Measurements from ENCODE around the gene KCNK17. TPM values are rescaled to one million over a fixed set of nuclear protein-coding genes. Genes with fewer than 3 reads are reported as not detected.

Gene KCNK17, protein sequence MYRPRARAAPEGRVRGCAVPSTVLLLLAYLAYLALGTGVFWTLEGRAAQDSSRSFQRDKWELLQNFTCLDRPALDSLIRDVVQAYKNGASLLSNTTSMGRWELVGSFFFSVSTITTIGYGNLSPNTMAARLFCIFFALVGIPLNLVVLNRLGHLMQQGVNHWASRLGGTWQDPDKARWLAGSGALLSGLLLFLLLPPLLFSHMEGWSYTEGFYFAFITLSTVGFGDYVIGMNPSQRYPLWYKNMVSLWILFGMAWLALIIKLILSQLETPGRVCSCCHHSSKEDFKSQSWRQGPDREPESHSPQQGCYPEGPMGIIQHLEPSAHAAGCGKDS
- not detected for total RNA-seq

DNA sequence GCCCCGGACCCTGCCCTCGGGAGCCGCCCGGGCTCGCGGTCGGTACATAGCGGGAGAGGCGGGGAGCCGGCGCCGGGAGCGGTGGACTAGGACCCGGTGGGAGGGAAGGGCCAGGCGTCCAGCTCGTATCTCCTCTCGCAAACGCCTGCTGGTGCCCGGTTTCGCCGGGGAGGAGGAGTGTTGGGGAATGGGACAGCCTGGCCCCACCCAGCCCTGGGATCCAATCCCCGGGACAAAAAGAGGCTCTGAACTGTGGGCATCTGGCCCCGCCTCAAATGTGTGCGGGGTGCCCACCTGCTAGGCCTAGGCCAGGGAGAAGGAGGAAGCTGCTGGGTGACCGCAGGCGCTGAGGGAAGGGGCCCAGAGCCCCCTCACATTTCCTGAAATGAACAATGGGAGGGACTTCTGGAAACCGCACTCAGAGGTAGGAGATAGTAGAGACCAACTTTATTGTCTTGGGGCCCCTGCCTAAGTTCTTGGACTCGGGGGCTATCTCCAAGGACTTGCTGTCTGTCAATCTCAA lies at the start of gene KCNK17:
Gene KCNK17 (minus strand): TSS at position 147 of the 523 bp plus-strand sequence. CDS start 99 bp downstream, at position 48.
- H3K27ac Mint-ChIP-seq: no peak within 1 kb of the TSS
- intact Hi-C loops (cut with micrococcal nuclease): no loop called here
- H3K36me3 Mint-ChIP-seq (ENCODE audit: low read depth): no peaks in the 10 kb centered on the region
- H3K4me3 Mint-ChIP-seq: no peak within 1 kb of the TSS
- peaks cover 39% of the 10 kb centered on the region for H3K27me3 Mint-ChIP-seq
- H3K4me1 Mint-ChIP-seq (ENCODE audit: low read depth): peaks cover 2% of the 10 kb centered on the region
- no peak for TF ChIP-seq CTCF (IDR thresholded peaks at IDR 0.05)
- POLR2A ChIA-PET: no interaction called here
- CTCF ChIA-PET: interaction anchor here (1.0 to 2.1 kb wide), 2 partner anchors 148 to 311 kb away, joined by 3 to 5 read pairs; no protein-coding TSS in a partner anchor
- no peak for ATAC-seq
- DNase-seq: peak; percentile 11
- H3K9me3 Mint-ChIP-seq: no peaks in the 10 kb centered on the region

- no peak for TF ChIP-seq CTCF (IDR thresholded peaks at IDR 0.05)
- no peaks in the 10 kb centered on the region for H3K36me3 Mint-ChIP-seq (ENCODE audit: low read depth)
- POLR2A ChIA-PET: no interaction called here
Measured at GRCh38 chr6:39363280-39363679, 49.1 kb upstream of the KCNK17 start.

GRCh38 chr6:39362487-39362865 lies 48.3 kb upstream of the KCNK17 start:
- intact Hi-C loops (cut with micrococcal nuclease): no loop called here
- no peak for TF ChIP-seq CTCF (IDR thresholded peaks at IDR 0.05)

More at GRCh38 chr6:39363280-39363679, 49.1 kb upstream of the KCNK17 start:
- no peak for ATAC-seq
- Mint-ChIP-seq H3K4me3 (no peak overlapping the region), H3K27ac (no peak overlapping the region), H3K4me1 (ENCODE audit: low read depth) (peaks cover 3% of the 10 kb centered on the region), H3K9me3 (no peaks in the 10 kb centered on the region), H3K27me3 (peaks cover 2% of the 10 kb centered on the region)
- no peak for DNase-seq
- intact Hi-C loops (cut with micrococcal nuclease): no loop called here
- CTCF ChIA-PET: interaction anchor here (1.0 to 1.8 kb wide), 3 partner anchors 12 to 30 kb away, joined by 3 to 6 read pairs (median 5); no protein-coding TSS in a partner anchor

DNA sequence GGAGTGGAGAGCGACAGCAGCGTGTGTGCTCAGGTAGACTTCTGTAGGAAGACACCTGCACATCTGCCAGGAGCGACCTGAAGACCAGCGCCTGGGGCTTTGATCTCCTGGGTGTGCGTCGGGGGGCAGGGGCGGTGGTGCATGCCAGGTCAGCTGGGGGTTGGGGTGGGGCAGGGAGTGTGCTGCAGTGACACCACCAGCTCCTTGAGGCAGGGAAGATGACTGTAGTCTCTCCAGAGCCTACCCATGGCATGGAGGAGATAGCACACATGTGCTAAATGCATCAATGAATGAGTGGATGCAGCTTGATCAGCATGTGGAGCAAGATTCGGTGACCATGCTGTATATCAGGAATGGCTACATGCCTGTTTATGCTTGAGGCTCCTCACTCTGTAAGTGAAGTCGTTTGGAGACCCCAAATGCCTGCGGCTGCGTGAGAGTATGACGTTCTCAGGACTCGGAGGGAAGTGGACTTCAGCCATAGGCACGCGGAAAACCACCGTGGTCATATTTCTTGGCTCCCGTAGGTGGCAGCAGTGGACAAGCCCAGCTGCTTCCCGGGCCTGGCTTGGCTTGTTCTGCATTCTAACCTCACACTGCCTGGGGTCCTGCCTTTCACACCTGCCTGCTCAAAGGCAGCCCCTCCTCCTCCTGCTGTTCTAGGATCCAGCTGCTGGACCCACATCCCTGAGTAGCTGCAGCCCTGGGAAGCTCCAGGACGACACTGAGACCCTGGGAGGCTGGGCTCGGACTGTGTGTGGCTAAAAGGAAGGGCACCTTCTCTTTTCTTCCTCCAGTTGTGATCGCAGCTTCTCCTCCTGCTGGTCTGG lies 47.7 kb upstream of the KCNK17 start:
- Mint-ChIP-seq H3K27ac (no peak overlapping the region), H3K4me1 (ENCODE audit: low read depth) (peaks cover 3% of the 10 kb centered on the region), H3K9me3 (no peaks in the 10 kb centered on the region), H3K27me3 (peaks cover 2% of the 10 kb centered on the region), H3K36me3 (ENCODE audit: low read depth) (no peaks in the 10 kb centered on the region), H3K4me3 (no peak overlapping the region)
- peak; percentile 85 for TF ChIP-seq CTCF (IDR thresholded peaks at IDR 0.05)
- intact Hi-C loops (cut with micrococcal nuclease): no loop called here
- ATAC-seq: peak; percentile 77
- peak; percentile 61 for DNase-seq
- CTCF ChIA-PET: interaction anchor here (0.7 to 2.0 kb wide), 12 partner anchors 9 to 945 kb away, joined by 3 to 10 read pairs (median 3); no protein-coding TSS in a partner anchor
- POLR2A ChIA-PET: interaction anchor here (0.6 kb wide), 2 partner anchors 41 to 1237 kb away, joined by 3 read pairs; no protein-coding TSS in a partner anchor

More at GRCh38 chr6:39362487-39362865, 48.3 kb upstream of the KCNK17 start:
- ChIA-PET CTCF (interaction anchor here (0.7 to 2.0 kb wide), 12 partner anchors 8 to 945 kb away, joined by 3 to 10 read pairs (median 3); no protein-coding TSS in a partner anchor), POLR2A (interaction anchor here (0.6 kb wide), 1 partner anchor 41 kb away, joined by 3 read pairs; no protein-coding TSS in a partner anchor)
- Mint-ChIP-seq H3K27ac (no peak overlapping the region), H3K9me3 (no peaks in the 10 kb centered on the region), H3K4me1 (ENCODE audit: low read depth) (peaks cover 3% of the 10 kb centered on the region), H3K4me3 (no peak overlapping the region), H3K27me3 (peaks cover 2% of the 10 kb centered on the region), H3K36me3 (ENCODE audit: low read depth) (no peaks in the 10 kb centered on the region)
- DNase-seq: no peak
- ATAC-seq: no peak

All from activated CD8-positive, alpha-beta T cell treated with anti-CD3 and anti-CD28 coated beads for 36 hours (primary cell).